ENCODE results near the gene CCNG2. TPM values are rescaled to one million over a fixed set of nuclear protein-coding genes. Genes with fewer than 3 reads are reported as not detected.
A peak's percentile ranks its signal among the peaks of the same experiment; 100 is the strongest.

Gene CCNG2
- total RNA-seq, 1 experiment from 2014 or later = 10.6 TPM

- H3K4ac ChIP-seq (ENCODE audit: low read depth, low read length) = no peak overlapping the region
- H3K27me3 Mint-ChIP-seq (ENCODE audit: low read depth) = peaks cover 72% of the 10 kb centered on the region
- H3K14ac ChIP-seq (ENCODE audit: insufficient read depth, low read length) = no peak overlapping the region
- H3K9me3 Mint-ChIP-seq = no peaks in the 10 kb centered on the region
- H3K4me2 ChIP-seq (ENCODE audit: insufficient read depth, insufficient read length, low read length) = no peak overlapping the region
- H4K20me1 ChIP-seq (ENCODE audit: control insufficient read depth, insufficient read depth, insufficient read length) = no peaks in the 10 kb centered on the region
- peaks cover 13% of the 10 kb centered on the region; the same call in 1 of the 2 replicates for H3K27me3 ChIP-seq (ENCODE audit: insufficient read depth, low read length)
- no peak overlapping the region for H3K56ac ChIP-seq (ENCODE audit: insufficient read length, low read depth, low read length)
- no peak overlapping the region for H2BK15ac ChIP-seq (ENCODE audit: low read depth, low read length)
- H4K5ac ChIP-seq (ENCODE audit: insufficient read length, low read depth, low read length) = no peak overlapping the region
- H4K8ac ChIP-seq (replicated peaks; ENCODE audit: insufficient read length, low read depth, low read length) = no peak overlapping the region
- no peak overlapping the region for H3T11ph ChIP-seq (ENCODE audit: low read length)
- no CpG with 5 or more reads among the region's 3 CpGs for WGBS (ENCODE audit: extremely low coverage, insufficient read length, low lambda C conversion rate)
- no peaks in the 10 kb centered on the region for H3K23me2 ChIP-seq (ENCODE audit: insufficient read length, low read depth, low read length, poor library complexity, severe bottlenecking)
- no peaks in the 10 kb centered on the region for H3K4me1 ChIP-seq (ENCODE audit: insufficient read depth, low read length)
- no peak overlapping the region for H3K18ac ChIP-seq (ENCODE audit: insufficient read length, low read depth, low read length)
- peak overlapping the region in 2 of 3 experiments; percentile 14 to 36; a peak in 2 of 7 replicates for H3K27ac Mint-ChIP-seq
- no peaks in the 10 kb centered on the region for H3K79me2 ChIP-seq (ENCODE audit: insufficient read depth, low read length)
- no peak overlapping the region for H2BK120ac ChIP-seq (ENCODE audit: low read depth, low read length, poor library complexity, severe bottlenecking)
- DNase-seq = peak; percentile 84
- no peak overlapping the region for H3K9ac ChIP-seq (ENCODE audit: extremely low read depth, insufficient read length, low read length)
- H3K27ac ChIP-seq (ENCODE audit: insufficient read length, low read depth, low read length) = no peak overlapping the region
- H2BK20ac ChIP-seq (ENCODE audit: low read depth, low read length, poor library complexity, severe bottlenecking) = no peak overlapping the region
- H2AFZ ChIP-seq (ENCODE audit: low read length) = no peak overlapping the region
- H3K36me3 Mint-ChIP-seq (ENCODE audit: insufficient read depth in 1 of 3, low read depth in 3 of 3) = peaks cover 2 to 8% (median 7%) of the 10 kb centered on the region in 3 experiments; a peak in 3 of 7 replicates
- H3K79me1 ChIP-seq (ENCODE audit: insufficient read depth, low read depth, low read length, poor library complexity, severe bottlenecking) = no peaks in the 10 kb centered on the region
- H2BK12ac ChIP-seq (ENCODE audit: insufficient read length, low read depth, low read length) = no peak overlapping the region
- H2AK5ac ChIP-seq (ENCODE audit: insufficient read length, low read length) = no peak overlapping the region
- no peak for TF ChIP-seq CTCF (conservative IDR thresholded peaks at IDR 0.05)
- no peaks in the 10 kb centered on the region for H3K9me3 ChIP-seq (ENCODE audit: control insufficient read depth, low read depth, low read length)
- H4K91ac ChIP-seq (ENCODE audit: insufficient read length, low read depth, low read length) = no peak overlapping the region
- H2BK5ac ChIP-seq (ENCODE audit: insufficient read length, low read length) = no peak overlapping the region
- H3K4me3 Mint-ChIP-seq = peak overlapping the region in 1 of 2 experiments; percentile 11; a peak in 1 of 5 replicates
- peaks cover 38 to 59% of the 10 kb centered on the region in 2 experiments for H3K4me1 Mint-ChIP-seq
- H3K23ac ChIP-seq (ENCODE audit: insufficient read length, low read depth, low read length) = no peak overlapping the region
Observed at GRCh38 chr4:77175201-77175611, 18.2 kb downstream of the CCNG2 start.

Data from H9 (cell line).